C4-2B (cell line): ENCODE data around the gene GADL1.

ENCODE experiments used
- CTCF ChIP-seq: fragments of 450-650 bp; conservative IDR thresholded peaks from 2 replicates; pipeline ENCODE4 v1.5.1; 2017; ENCODE audit warnings: mild to moderate bottlenecking
- ZFX ChIP-seq: fragments of 450-650 bp; IDR thresholded peaks from 2 replicates; pipeline ENCODE4 v1.6.1; 2017

GRCh38 chr3:30793740-30794139, 100.7 kb downstream of the GADL1 start:
- TF ChIP-seq CTCF (no peak), ZFX (no peak)
